Activated T-cell treated with anti-CD3 and anti-CD28 coated beads, Interleukin-2, amount 50 U/mL, for 24 hours (primary cell): Measurements from ENCODE around the gene MKNK1.

Experiments
- DNase-seq: peaks from one replicate; pipeline ENCODE4 v3.0.0-alpha.2; 2020
- H3K27ac Mint-ChIP-seq: 2 replicates; pipeline ENCODE4 v1.8.0; 2020; ENCODE audit warnings: mild to moderate bottlenecking, mixed read lengths
- H3K27me3 Mint-ChIP-seq: 2 replicates; pipeline ENCODE4 v1.8.0; 2020; ENCODE audit warnings: mixed read lengths
- H3K36me3 Mint-ChIP-seq: 2 replicates; pipeline ENCODE4 v1.8.0; 2020; ENCODE audit warnings: low read depth, mixed read lengths
- H3K4me1 Mint-ChIP-seq: 2 replicates; pipeline ENCODE4 v1.8.0; 2020; ENCODE audit warnings: low read depth, mixed read lengths
- H3K4me3 Mint-ChIP-seq: 2 replicates; pipeline ENCODE4 v1.8.0; 2020; ENCODE audit warnings: mild to moderate bottlenecking, moderate library complexity, mixed read lengths
- H3K9me3 Mint-ChIP-seq: 2 replicates; pipeline ENCODE4 v1.8.0; 2020; ENCODE audit warnings: mixed read lengths

The MKNK1 gene

GRCh38 chr1:46525253-46525983, 78.7 kb downstream of the MKNK1 start:
- H3K4me1 Mint-ChIP-seq: peaks cover 23% of the 10 kb centered on the region
- H3K4me3 Mint-ChIP-seq: no peak overlapping the region
- no peak for DNase-seq
- H3K9me3 Mint-ChIP-seq: no peaks in the 10 kb centered on the region
- peaks cover 52% of the 10 kb centered on the region for H3K27me3 Mint-ChIP-seq
- H3K27ac Mint-ChIP-seq: no peak overlapping the region
- H3K36me3 Mint-ChIP-seq: no peaks in the 10 kb centered on the region

DNA sequence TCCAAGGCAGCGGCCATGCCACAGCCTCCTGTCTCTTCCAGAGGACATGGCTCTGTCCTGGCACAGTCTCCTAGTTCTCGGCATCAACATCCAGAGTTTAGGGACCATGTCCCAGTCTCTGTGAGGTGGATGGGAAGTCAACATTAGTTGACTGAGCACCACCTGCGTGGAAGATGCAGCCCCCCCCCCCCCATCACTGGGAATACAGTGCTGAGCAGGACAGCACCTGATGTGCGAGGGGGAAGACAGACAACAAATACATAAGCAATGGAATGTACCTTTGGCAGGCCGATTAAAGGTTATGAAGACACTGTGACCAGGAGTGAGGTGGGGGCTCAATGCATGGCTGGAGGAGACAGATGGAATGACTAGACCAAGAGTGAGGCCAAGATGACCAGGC, 79.2 kb downstream of the MKNK1 start:
- Mint-ChIP-seq H3K27me3 (peaks cover 53% of the 10 kb centered on the region), H3K36me3 (no peaks in the 10 kb centered on the region), H3K4me3 (no peak overlapping the region), H3K27ac (no peak overlapping the region), H3K9me3 (no peaks in the 10 kb centered on the region), H3K4me1 (peaks cover 23% of the 10 kb centered on the region)
- no peak for DNase-seq

DNA sequence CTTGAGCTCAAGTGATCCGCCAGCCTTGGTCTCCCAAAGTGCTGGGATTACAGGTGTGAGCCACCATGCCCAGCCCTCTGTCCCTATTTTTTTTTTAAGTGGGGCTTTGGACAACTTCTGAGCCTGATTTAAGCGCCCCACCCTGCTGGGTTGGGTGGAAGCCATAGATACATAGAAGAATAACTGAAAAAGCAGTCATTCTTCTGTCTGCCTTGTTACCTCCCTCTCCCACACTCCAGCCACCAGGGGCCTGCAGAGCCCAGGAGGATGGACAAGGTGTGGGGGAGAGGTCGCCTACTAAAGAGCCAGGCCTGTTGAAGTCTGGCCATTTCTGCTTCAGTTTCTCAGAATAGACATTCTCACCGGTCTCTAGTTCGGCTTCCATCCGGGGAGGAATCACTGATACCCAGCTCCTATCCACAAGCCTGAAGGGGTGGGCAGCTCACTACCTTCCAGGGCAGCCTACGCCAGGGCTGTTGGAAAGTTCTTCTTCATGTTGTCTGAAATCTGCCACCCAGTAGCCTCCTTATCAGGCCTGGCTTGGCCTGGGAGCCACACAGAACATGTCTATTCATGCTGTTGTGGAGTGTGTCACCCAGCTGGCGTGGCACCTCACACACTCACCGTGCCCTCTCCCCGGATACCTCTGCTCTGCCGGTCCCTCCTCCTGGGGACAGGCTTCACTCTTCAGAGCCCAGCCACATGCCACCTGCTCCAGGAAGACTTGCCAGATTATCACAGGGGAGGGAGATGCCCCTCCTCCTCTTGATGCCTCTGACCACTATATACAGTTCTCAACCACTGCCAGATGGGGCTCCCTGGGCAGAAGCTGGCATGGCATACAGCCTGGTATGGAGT, 80.3 kb downstream of the MKNK1 start:
- no peak for DNase-seq
- Mint-ChIP-seq H3K4me3 (no peak overlapping the region), H3K27ac (no peak overlapping the region), H3K36me3 (no peaks in the 10 kb centered on the region), H3K4me1 (peaks cover 17% of the 10 kb centered on the region), H3K9me3 (no peaks in the 10 kb centered on the region), H3K27me3 (peaks cover 48% of the 10 kb centered on the region)

GRCh38 chr1:46522969-46523320, 81.1 kb downstream of the MKNK1 start:
- no peak for DNase-seq
- Mint-ChIP-seq H3K4me1 (peaks cover 15% of the 10 kb centered on the region), H3K9me3 (no peaks in the 10 kb centered on the region), H3K27me3 (peaks cover 47% of the 10 kb centered on the region), H3K36me3 (no peaks in the 10 kb centered on the region), H3K4me3 (no peak overlapping the region), H3K27ac (no peak overlapping the region)

GRCh38 chr1:46522184-46522968, 81.7 kb downstream of the MKNK1 start:
- peak; percentile 46 for DNase-seq
- H3K27me3 Mint-ChIP-seq: peaks cover 45% of the 10 kb centered on the region
- H3K9me3 Mint-ChIP-seq: no peaks in the 10 kb centered on the region
- H3K4me1 Mint-ChIP-seq: peaks cover 15% of the 10 kb centered on the region
- no peaks in the 10 kb centered on the region for H3K36me3 Mint-ChIP-seq
- H3K4me3 Mint-ChIP-seq: peak overlapping the region; percentile 12
- H3K27ac Mint-ChIP-seq: peak overlapping the region; percentile 85

DNA sequence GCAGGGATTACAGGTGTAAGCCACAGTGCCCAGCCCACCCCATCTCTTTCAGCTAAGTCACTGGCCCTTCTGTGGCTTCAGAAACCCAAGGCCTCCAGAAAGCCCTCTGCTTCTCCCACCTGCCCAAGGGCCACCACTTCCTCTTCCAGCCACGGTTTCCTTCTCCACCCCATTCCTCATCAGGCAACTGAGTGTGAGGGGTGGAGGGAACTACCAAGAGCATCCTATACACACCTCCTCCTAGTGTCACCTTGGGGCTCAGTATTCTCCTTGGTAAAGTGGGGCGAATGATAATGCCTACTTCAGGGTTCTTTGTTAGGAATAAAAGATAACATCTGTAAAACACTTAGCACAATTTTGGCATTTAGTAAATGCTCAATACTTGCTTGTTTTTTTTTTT, 82.7 kb downstream of the MKNK1 start:
- Mint-ChIP-seq H3K27ac (no peak overlapping the region), H3K9me3 (no peaks in the 10 kb centered on the region), H3K27me3 (peaks cover 46% of the 10 kb centered on the region), H3K4me3 (no peak overlapping the region), H3K4me1 (peaks cover 15% of the 10 kb centered on the region), H3K36me3 (no peaks in the 10 kb centered on the region)
- no peak for DNase-seq

- H3K9me3 Mint-ChIP-seq: no peaks in the 10 kb centered on the region
- peak overlapping the region; percentile 26 for H3K27ac Mint-ChIP-seq
- no peak overlapping the region for H3K4me3 Mint-ChIP-seq
- H3K27me3 Mint-ChIP-seq: peaks cover 44% of the 10 kb centered on the region
- H3K36me3 Mint-ChIP-seq: no peaks in the 10 kb centered on the region
- DNase-seq: no peak
- H3K4me1 Mint-ChIP-seq: peaks cover 15% of the 10 kb centered on the region
Measured at GRCh38 chr1:46520063-46520911, 83.8 kb downstream of the MKNK1 start.

DNA sequence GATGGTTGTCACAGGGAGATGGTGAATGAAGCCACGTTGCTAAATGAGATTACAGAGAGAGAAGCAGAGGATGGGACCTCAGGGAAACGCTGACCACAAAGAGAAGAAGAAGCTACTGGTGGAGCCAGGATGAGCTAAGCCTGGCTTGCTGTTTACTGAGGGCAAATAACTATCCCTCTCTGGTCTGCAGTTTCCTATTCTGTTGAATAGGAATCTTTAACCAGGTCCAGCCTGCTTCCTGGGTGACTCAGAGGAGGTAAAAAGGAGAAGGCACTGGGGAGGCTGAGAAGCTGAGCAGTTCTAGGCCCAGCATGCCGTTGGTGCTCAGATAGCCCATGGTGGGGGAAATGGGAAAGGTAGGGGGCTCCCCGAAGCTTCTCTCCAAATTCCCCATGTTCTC, 84.9 kb downstream of the MKNK1 start:
- peaks cover 41% of the 10 kb centered on the region for H3K27me3 Mint-ChIP-seq
- peaks cover 15% of the 10 kb centered on the region for H3K4me1 Mint-ChIP-seq
- no peak overlapping the region for H3K27ac Mint-ChIP-seq
- H3K9me3 Mint-ChIP-seq: no peaks in the 10 kb centered on the region
- no peak overlapping the region for H3K4me3 Mint-ChIP-seq
- DNase-seq: no peak
- no peaks in the 10 kb centered on the region for H3K36me3 Mint-ChIP-seq

DNA sequence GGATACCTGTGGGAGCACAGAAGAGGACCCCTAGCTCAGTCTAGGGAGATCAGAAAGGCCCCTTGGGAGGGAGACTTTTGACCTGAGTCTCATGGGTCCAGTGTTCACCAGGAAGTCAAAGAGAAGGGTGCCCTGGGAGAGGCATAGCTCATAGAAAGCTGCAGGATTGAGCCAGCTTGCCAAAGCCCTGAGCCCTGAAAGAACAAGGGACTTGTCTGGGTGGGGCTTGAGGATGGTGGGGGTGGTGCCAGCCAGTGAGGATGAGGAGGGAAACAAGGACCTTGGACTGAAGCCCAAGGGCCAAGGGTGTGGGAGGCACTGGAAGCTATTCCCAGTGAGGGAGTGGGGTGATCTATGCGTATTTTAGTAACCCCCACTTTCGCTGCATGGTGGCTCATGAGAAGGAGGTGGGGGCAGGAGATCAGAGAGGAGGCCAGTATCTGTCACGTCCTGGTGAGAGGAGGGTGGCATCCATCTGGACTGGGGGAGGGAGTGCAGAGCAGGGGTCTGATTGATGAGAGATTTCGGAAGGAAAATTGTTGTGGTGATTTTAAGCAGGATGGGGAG, 86.1 kb downstream of the MKNK1 start:
- no peak overlapping the region for H3K4me3 Mint-ChIP-seq
- no peak for DNase-seq
- no peaks in the 10 kb centered on the region for H3K36me3 Mint-ChIP-seq

GRCh38 chr1:46517010-46517600, 87.0 kb downstream of the MKNK1 start:
- no peak overlapping the region for H3K4me3 Mint-ChIP-seq
- DNase-seq: no peak
- no peaks in the 10 kb centered on the region for H3K9me3 Mint-ChIP-seq
- H3K27me3 Mint-ChIP-seq: peaks cover 52% of the 10 kb centered on the region
- peaks cover 7% of the 10 kb centered on the region for H3K4me1 Mint-ChIP-seq
- H3K36me3 Mint-ChIP-seq: no peaks in the 10 kb centered on the region
- H3K27ac Mint-ChIP-seq: no peak overlapping the region

More for the DNA sequence above, 86.1 kb downstream of the MKNK1 start:
- H3K27ac Mint-ChIP-seq: no peak overlapping the region
- H3K4me1 Mint-ChIP-seq: peaks cover 15% of the 10 kb centered on the region
- H3K27me3 Mint-ChIP-seq: peaks cover 46% of the 10 kb centered on the region
- H3K9me3 Mint-ChIP-seq: no peaks in the 10 kb centered on the region

GRCh38 chr1:46516200-46516950, 87.7 kb downstream of the MKNK1 start:
- DNase-seq: no peak
- Mint-ChIP-seq H3K36me3 (no peaks in the 10 kb centered on the region), H3K27ac (no peak overlapping the region), H3K9me3 (no peaks in the 10 kb centered on the region), H3K27me3 (peaks cover 55% of the 10 kb centered on the region), H3K4me1 (peaks cover 1% of the 10 kb centered on the region), H3K4me3 (no peak overlapping the region)

- no peak for DNase-seq
- no peak overlapping the region for H3K27ac Mint-ChIP-seq
- no peaks in the 10 kb centered on the region for H3K4me1 Mint-ChIP-seq
- no peaks in the 10 kb centered on the region for H3K9me3 Mint-ChIP-seq
- H3K27me3 Mint-ChIP-seq: peaks cover 53% of the 10 kb centered on the region
- H3K4me3 Mint-ChIP-seq: no peak overlapping the region
- no peaks in the 10 kb centered on the region for H3K36me3 Mint-ChIP-seq
Measured at GRCh38 chr1:46515576-46515975, 88.5 kb downstream of the MKNK1 start.

DNA sequence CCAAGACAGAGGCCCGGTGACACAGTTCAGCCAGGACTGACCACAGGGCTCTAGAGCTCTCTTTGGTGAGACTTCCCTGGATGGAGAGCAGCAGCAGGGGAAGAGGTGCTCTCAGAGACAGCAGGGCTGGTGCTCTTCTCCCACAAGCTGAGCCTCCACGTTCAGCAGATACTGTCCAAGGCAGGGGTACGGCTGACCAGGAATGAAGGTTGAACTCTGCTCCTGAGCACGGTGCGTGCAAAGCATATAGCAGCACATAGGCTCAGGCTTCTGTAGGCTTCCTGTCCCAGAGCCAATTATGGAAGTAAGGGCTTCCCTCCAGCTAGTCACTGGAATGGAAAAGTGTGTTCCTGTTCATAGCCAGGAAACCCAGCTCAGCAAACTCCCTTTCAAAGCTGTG, 90.5 kb downstream of the MKNK1 start:
- H3K27ac Mint-ChIP-seq: no peak overlapping the region
- H3K36me3 Mint-ChIP-seq: no peaks in the 10 kb centered on the region
- no peak overlapping the region for H3K4me3 Mint-ChIP-seq
- no peak for DNase-seq
- H3K9me3 Mint-ChIP-seq: no peaks in the 10 kb centered on the region
- peaks cover 46% of the 10 kb centered on the region for H3K27me3 Mint-ChIP-seq
- H3K4me1 Mint-ChIP-seq: no peaks in the 10 kb centered on the region
